Limb (tissue), 2 donors: ENCODE results near the gene MAL.
"Not testable (repeated sequence)": the region's sequence is repeated elsewhere in the genome, so short reads cannot be mapped to it uniquely, and the experiment has no call there.

Experiments used
- DNase-seq, 2 donors: peaks; one replicate each; pipeline ENCODE4 v3.0.0-alpha.2; 2016; ENCODE audit errors: extremely low spot score in 2 of 2

The MAL gene

GRCh38 chr2:95032868-95033603 is 7.5 kb downstream of the MAL start:
- no peak for DNase-seq

- no peak for DNase-seq
Observed at GRCh38 chr2:95034221-95034620, 8.7 kb downstream of the MAL start.

DNA sequence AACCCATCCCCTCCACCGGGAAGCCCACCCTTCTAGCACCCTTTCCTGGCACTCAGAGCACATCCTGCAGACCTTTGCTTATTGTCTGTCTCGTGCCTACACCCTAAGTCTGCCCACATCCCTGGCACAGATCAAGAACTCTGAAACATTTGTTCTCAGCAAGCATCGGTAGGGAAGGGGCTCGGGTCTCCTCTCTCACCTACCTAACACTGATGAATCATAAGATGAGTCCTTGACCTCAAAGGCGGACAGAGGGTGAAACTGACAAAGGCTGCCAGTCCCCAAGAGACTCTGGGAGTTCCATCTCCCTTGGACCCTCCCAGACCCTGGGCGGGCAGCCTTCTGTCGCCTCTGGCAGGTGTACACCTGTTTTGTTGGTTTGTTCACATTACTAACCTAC is 9.3 kb downstream of the MAL start:
- no peak for DNase-seq

- no peak for DNase-seq
Observed at GRCh38 chr2:95036596-95037383, 11.3 kb downstream of the MAL start.

DNA sequence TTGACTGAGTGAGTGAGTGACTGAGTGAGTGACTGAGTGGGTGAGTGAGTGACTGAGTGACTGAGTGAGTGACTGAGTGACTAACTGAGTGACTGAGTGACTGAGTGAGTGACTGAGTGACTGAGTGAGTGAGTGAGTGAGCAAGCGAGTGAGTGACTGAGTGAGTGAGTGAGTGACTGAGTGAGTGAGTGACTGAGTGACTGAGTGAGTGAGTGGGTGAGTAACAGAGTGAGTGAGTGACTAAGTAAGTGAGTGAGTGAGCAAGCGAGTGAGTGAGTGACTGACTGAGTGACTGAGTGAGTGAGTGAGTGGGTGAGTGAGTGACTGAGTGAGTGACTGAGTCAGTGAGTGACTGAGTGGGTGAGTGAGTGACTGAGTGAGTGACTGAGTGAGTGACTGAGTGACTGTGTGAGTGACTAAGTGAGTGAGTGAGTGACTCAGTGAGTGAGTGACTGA is 11.9 kb downstream of the MAL start:
- DNase-seq = no peak

- not testable (repeated sequence) for DNase-seq
Observed at GRCh38 chr2:95037841-95038585, 12.5 kb downstream of the MAL start.

GRCh38 chr2:95038635-95039298 is 13.3 kb downstream of the MAL start:
- DNase-seq = no peak

GRCh38 chr2:95039363-95039762 is 13.9 kb downstream of the MAL start:
- no peak for DNase-seq

DNA sequence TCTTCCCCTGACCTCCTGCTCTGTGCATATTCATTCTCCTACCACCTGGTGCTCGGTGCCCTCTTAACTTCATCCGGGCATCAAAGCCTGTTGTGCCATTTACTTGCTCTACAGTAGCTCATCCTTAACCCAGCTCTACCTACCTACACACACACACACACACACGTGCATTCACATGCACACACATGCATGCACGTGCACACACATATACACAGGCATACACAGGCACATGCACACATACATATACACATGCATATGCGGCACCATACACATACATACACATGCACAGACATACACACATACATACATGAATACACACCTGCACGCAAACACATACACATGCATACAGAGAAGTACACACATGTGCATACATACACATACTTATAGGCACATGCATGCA is 14.5 kb downstream of the MAL start:
- DNase-seq = no peak

DNA sequence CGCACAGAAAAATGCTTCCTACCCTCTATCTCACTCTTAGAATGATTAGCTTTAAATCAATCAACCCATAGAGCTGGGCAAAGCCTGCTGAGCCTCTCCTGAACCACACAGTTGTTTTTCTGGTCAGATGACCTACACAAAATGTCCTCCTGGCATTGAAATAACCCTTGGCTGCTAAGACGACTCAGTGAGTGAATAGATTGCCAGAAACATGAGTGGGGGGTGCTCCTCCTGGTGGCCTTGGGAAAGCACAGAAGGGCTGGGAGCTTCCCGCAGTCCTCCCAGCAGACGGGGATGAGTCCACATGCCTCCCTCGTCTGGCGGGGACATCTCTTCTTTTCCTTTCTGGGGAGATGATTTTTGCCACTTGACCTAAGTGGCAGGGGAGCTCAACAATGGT is 14.9 kb downstream of the MAL start:
- no peak for DNase-seq

DNA sequence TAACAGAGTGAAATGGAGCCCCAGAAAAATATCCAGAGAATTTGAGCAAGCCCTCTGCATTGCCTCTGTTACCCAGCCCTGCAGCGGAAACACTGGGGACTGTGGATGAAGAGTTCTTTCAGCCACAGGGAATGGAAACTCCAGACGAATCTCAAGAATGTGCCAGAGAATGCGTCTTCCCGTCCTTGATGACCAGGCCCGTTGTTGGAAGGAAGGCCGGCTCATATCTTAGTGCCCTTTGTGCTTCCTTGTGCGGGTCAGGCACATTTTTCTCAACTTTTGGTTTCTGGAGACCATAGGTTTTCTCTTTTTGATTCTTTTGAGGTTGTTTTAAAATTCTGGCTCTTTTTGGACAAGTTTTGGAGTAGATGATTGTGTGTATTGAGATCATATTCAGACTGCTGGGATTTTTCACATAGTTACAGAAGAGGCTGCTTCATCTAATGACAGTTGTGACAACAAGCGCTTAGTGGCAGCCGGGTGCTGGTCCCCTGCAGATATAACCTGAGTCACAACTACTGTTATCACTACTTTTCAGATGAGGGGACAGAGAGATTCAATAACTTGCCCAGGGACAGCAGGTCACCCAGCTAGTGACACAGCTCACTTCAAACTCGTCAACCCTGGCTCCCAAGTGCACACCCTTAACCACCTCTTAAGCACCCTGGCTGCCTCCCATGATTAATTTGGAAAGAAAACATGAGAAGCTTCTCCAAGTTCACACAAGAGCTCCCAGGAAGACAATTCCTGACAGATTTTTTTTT is 15.7 kb downstream of the MAL start:
- no peak for DNase-seq

GRCh38 chr2:95041824-95042442 is 16.4 kb downstream of the MAL start:
- DNase-seq = no peak

GRCh38 chr2:95042472-95043271 is 17.2 kb downstream of the MAL start:
- no peak for DNase-seq

- DNase-seq = peak; percentile 19 to 66
Observed at GRCh38 chr2:95043300-95044093, 18.0 kb downstream of the MAL start.

DNA sequence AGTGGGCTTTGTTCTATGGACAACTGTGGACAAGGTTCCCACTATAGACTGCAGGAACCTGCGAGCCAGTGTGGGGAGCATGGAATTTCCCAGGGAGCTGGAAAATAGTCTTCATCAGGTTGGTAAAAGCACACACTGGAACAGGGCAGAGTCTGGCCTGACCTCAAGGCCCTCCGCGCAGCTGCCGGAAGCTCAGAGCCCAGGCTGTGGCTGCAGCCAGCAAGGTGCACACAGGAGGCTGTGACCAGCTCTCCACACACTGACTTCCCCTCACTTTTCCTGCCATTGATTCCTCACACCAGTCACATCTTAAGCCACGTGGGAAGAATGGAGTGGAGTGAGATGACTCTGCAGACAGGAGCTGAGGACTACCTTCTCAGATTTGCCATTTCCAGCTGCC is 19.1 kb downstream of the MAL start:
- no peak for DNase-seq

- DNase-seq = peak in 1 of 2 donors; percentile 12
Observed at GRCh38 chr2:95046371-95047112, 21.0 kb downstream of the MAL start.

DNA sequence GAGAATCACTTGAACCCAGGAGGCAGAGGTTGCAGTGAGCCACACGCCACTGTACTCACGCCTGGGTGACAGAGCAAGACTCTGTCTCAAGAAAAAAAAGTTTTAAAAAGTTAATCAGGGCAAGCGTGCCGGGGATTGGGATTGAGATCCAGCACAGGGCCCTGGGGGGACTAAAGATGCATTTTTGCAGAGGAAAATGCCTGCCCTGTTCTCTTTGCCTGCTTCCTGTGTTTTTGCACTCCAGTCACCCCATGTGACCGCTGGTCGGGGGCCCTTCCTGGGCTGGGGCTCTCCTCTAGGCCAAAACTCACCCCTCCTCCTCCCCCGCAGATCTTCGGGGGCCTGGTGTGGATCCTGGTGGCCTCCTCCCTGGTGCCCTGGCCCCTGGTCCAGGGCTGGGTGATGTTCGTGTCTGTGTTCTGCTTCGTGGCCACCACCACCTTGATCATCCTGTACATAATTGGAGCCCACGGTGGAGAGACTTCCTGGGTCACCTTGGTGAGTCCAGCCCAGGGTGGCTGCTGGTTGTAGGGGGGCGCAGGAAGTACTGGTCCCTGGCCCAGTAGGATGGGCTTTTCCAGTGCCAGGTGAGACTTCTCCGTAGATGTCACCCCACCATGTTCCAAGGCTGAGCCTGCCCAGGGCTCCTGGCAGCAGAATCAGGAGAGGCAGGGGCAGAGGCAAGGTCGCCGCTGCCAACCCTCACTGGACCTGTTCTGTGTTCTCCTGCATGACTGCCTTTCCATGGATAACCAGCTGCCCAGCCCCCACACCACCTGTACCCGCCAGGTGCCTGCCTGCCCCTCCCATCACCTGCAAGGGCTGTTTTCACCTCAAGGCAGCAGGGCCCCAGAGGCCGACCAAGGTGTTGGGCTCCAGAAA is 22.4 kb downstream of the MAL start:
- peak in 1 of 2 donors; percentile 16 for DNase-seq
